Endothelial cell of umbilical vein (primary cell): ENCODE data around the gene BMPR1B. TPM values are rescaled to one million over a fixed set of nuclear protein-coding genes. Genes with fewer than 3 reads are reported as not detected.

Experiments
- BruUV-seq: library from RNA; stranded (reverse); fragments of 400-500 nt; replicated peaks from 2 replicates; lab custom pipeline; 2021; lab: Mats Ljungman, UMichigan
- CTCF ChIA-PET: fragments of 300-600, 350-600 bp; sonication (Branson Sonifier 250); formaldehyde crosslinking; loops from one replicate; lab custom pipeline; 2021; ENCODE audit warnings: antibody characterized with exemption, inconsistent platforms; lab: Charles Lee
- POLR2A ChIA-PET: fragments of 300-600, 350-600 bp; sonication (Branson Sonifier 250); formaldehyde crosslinking; loops from one replicate; lab custom pipeline; 2021; ENCODE audit warnings: antibody characterized with exemption, inconsistent platforms; lab: Charles Lee
- DNase-seq: peaks from one replicate; pipeline ENCODE4 v3.0.0-alpha.2; 2011; ENCODE audit warnings: low read depth, low spot score
- FAIRE-seq: peaks from 2 replicates; lab custom pipeline; 2011; peaks lifted over from hg19 to GRCh38; lab: Jason Lieb, UNC
- H2AFZ ChIP-seq: 2 replicates; pipeline ENCODE4 v1.6.0; 2012; ENCODE audit warnings: low read depth, low read length, control low read depth, inconsistent platforms
- H3K27ac ChIP-seq: 2 replicates; pipeline ENCODE4 v1.5.1; 2011; ENCODE audit warnings: low read depth, mild to moderate bottlenecking, control low read depth, low read length, moderate library complexity; ENCODE audit not compliant: insufficient read depth
- H3K27me3 ChIP-seq, 2 experiments: 2 replicates each; pipeline versions ENCODE4 v1.6.0 to v1.6.1; 2011; ENCODE audit warnings: low read length in 2 of 2, mixed read lengths in 1 of 2; ENCODE audit not compliant: control insufficient read depth in 2 of 2, insufficient read depth in 2 of 2
- H3K36me3 ChIP-seq, 2 experiments: 2 replicates in 1 of 2; 3 replicates in 1 of 2; pipeline ENCODE4 v1.5.1; 2011; ENCODE audit warnings: low read length in 2 of 2, mild to moderate bottlenecking in 1 of 2, moderate library complexity in 1 of 2; ENCODE audit not compliant: control insufficient read depth in 2 of 2, insufficient read depth in 2 of 2; ENCODE audit errors: extremely low read depth in 1 of 2
- H3K4me1 ChIP-seq: 3 replicates; pipeline ENCODE4 v1.5.1; 2011; ENCODE audit warnings: mild to moderate bottlenecking, low read length; ENCODE audit not compliant: control insufficient read depth, insufficient read depth; ENCODE audit errors: extremely low read depth
- H3K4me2 ChIP-seq: 2 replicates; pipeline ENCODE4 v1.6.1; 2011; ENCODE audit warnings: low read length, control low read depth, mixed read lengths; ENCODE audit not compliant: insufficient read depth
- H3K4me3 ChIP-seq, 3 experiments: fragments of 200-600 bp in 1 of 3; sonication (generic), shearing (Covaris generic) in 1 of 3; replicated peaks in 1 of 3; 2 replicates each; pipeline ENCODE4 v1.5.1; 2011 to 2016; ENCODE audit warnings: control low read depth in 3 of 3, low read length in 3 of 3, mild to moderate bottlenecking in 2 of 3, inconsistent platforms in 1 of 3, low read depth in 1 of 3, moderate library complexity in 1 of 3; ENCODE audit not compliant: insufficient read depth in 1 of 3
- H3K79me2 ChIP-seq: 2 replicates; pipeline ENCODE4 v1.6.0; 2012; ENCODE audit warnings: low read length, inconsistent platforms; ENCODE audit not compliant: control insufficient read depth, insufficient read depth
- H3K9ac ChIP-seq: replicated peaks from 2 replicates; pipeline ENCODE3; 2011; ENCODE audit warnings: low read length, control low read depth; ENCODE audit not compliant: insufficient read depth; ENCODE audit errors: extremely low read depth
- H3K9me1 ChIP-seq: replicated peaks from 3 replicates; pipeline ENCODE4 v1.6.0; 2011; ENCODE audit warnings: mild to moderate bottlenecking, low read length; ENCODE audit not compliant: control insufficient read depth, insufficient read depth; ENCODE audit errors: extremely low read depth
- H3K9me3 ChIP-seq: replicated peaks from 2 replicates; pipeline ENCODE4 v1.5.1; 2012; ENCODE audit warnings: low read length, inconsistent platforms; ENCODE audit not compliant: control insufficient read depth, insufficient read depth
- H4K20me1 ChIP-seq: replicated peaks from 2 replicates; pipeline ENCODE3; 2011; ENCODE audit warnings: mild to moderate bottlenecking, low read length; ENCODE audit not compliant: control insufficient read depth, insufficient read depth; ENCODE audit errors: extremely low read depth
- EZH2 ChIP-seq: IDR thresholded peaks from 2 replicates; pipeline ENCODE4 v1.6.1; 2012; ENCODE audit warnings: borderline replicate concordance, low read depth, mild to moderate bottlenecking, moderate library complexity, low read length, inconsistent platforms; ENCODE audit not compliant: severe bottlenecking
- FOS ChIP-seq: IDR thresholded peaks from 2 replicates; pipeline ENCODE4 v1.6.1; 2011; ENCODE audit warnings: mild to moderate bottlenecking, low read length, moderate library complexity, borderline replicate concordance; ENCODE audit not compliant: insufficient read depth
- GATA2 ChIP-seq: IDR thresholded peaks from 2 replicates; pipeline ENCODE4 v1.7.0; 2011; ENCODE audit warnings: low read depth, mild to moderate bottlenecking, moderate library complexity, mixed read lengths, low read length; ENCODE audit not compliant: insufficient read length, insufficient read depth
- JUN ChIP-seq: IDR thresholded peaks from 2 replicates; pipeline ENCODE4 v1.6.1; 2011; ENCODE audit warnings: borderline replicate concordance, low read depth; ENCODE audit not compliant: insufficient read length, insufficient read depth
- MYC ChIP-seq: IDR thresholded peaks from one replicate; pipeline ENCODE4 v1.6.1; 2011; ENCODE audit warnings: mild to moderate bottlenecking, low read depth, low read length
- POLR2A ChIP-seq: IDR thresholded peaks from 2 replicates; pipeline ENCODE4 v1.6.1; 2012; ENCODE audit warnings: low read depth, mild to moderate bottlenecking, control low read depth, low read length
- POLR2AphosphoS5 ChIP-seq: IDR thresholded peaks from 2 replicates; pipeline ENCODE4 v1.6.1; 2012; ENCODE audit warnings: low read depth, mild to moderate bottlenecking, control low read depth, low read length, moderate library complexity; ENCODE audit not compliant: insufficient read depth
- dilution Hi-C: fragments of 300-500 bp; cut with MboI; formaldehyde crosslinking; loops from one replicate; pipeline ENCODE4 v1.15.0; 2019; ENCODE audit warnings: low sequenced_read_pairs; ENCODE audit not compliant: extremely low pct_ligation_motif_present
- intact Hi-C: fragments of 100-400 bp; cut with micrococcal nuclease; formaldehyde crosslinking; loops from one replicate; pipeline ENCODE4 v1.10.0; 2022
- polyA plus RNA-seq, 4 experiments: library from polyadenylated mRNA; depleted of rRNA in 3 of 4; stranded (reverse) in 3 of 4; unstranded in 1 of 4; fragments of >200 nt; gene quantifications; 2 replicates each; pipeline versions ENCODE4 v1.2.1 to v1.2.3, GENCODE V29; 2011 to 2012; ENCODE audit warnings: missing spikeins in 1 of 4
- total RNA-seq: library from RNA; stranded (reverse); gene quantifications from 2 replicates; pipeline ENCODE4 v1.2.3, GENCODE V29; 2021
- TF ChIP-seq, protein P1 (sequence below), 2 donors: IDR thresholded peaks; 1 replicate in 1 of 2; 2 replicates in 1 of 2; pipeline ENCODE4 v1.5.1; 2011; ENCODE audit warnings: low read length in 2 of 2, mild to moderate bottlenecking in 2 of 2, moderate library complexity in 2 of 2, control low read depth in 1 of 2, inconsistent platforms in 1 of 2, low read depth in 1 of 2; ENCODE audit not compliant: insufficient read depth in 1 of 2; ENCODE audit errors: extremely low read depth in 1 of 2
- TF ChIP-seq, protein P2 (sequence below): IDR thresholded peaks from 2 replicates; pipeline ENCODE4 v1.6.1; 2011; ENCODE audit not compliant: insufficient read depth, insufficient read length

The BMPR1B gene
- total and polyA plus RNA-seq, 2 donors (not counting 3 experiments of a cell fraction or from before 2014, with no cell fraction given) = 0.28 to 2.1 TPM

DNA sequence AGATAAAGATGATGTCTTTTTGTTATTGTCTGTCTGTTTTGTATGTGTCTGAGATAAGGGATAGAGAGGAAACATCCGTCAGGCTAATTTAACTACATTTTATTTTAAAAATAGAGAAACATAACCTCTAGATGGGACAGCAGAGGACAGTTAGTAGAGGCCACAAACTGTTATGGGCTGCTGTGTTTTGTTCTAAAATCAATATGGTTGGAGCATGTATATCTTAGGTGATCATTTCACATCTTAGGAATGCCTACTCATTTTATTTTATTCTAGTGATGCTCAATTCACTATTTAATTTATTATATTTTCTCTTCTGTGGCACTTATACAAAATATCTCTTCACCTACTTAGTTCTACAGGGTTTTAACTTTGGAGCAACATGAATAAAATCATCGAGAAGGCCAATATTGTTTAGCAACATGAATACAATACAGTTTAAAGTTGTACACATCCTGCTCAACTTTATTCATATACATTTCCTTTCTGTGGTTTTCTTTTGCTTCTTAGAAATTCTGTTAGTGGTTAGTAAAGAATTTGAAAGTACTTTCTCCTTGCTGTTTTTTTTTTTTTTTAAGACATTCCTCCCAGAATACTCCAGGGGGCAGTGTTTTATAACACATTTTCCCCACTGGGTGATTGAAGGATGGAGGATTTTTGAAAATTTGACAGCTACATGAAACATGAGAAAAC, 398.1 kb downstream of the BMPR1B start:
- no peaks in the 10 kb centered on the region for H3K79me2 ChIP-seq
- no peak overlapping the region for H2AFZ ChIP-seq
- no peaks in the 10 kb centered on the region for H3K9me3 ChIP-seq
- FAIRE-seq (peak; percentile 82), DNase-seq (peak; percentile 52)
- no peaks in the 10 kb centered on the region for H3K4me1 ChIP-seq
- CTCF ChIA-PET = interaction anchor here (0.6 to 1.7 kb wide), 34 partner anchors 9 to 1999 kb away, joined by 3 to 18 read pairs (median 4); no protein-coding TSS in a partner anchor
- intact Hi-C loops (loop anchor here (5.0 to 10.0 kb wide), 2 partner anchors 609 to 1996 kb away; no protein-coding TSS in a partner anchor), dilution Hi-C loops (no loop called here)
- H3K27me3 ChIP-seq = no peaks in the 10 kb centered on the region
- no peaks in the 10 kb centered on the region for H3K36me3 ChIP-seq
- no peak overlapping the region for H3K4me3 ChIP-seq
- TF ChIP-seq POLR2A (no peak), MYC (no peak)
- TF ChIP-seq, protein P1, sequence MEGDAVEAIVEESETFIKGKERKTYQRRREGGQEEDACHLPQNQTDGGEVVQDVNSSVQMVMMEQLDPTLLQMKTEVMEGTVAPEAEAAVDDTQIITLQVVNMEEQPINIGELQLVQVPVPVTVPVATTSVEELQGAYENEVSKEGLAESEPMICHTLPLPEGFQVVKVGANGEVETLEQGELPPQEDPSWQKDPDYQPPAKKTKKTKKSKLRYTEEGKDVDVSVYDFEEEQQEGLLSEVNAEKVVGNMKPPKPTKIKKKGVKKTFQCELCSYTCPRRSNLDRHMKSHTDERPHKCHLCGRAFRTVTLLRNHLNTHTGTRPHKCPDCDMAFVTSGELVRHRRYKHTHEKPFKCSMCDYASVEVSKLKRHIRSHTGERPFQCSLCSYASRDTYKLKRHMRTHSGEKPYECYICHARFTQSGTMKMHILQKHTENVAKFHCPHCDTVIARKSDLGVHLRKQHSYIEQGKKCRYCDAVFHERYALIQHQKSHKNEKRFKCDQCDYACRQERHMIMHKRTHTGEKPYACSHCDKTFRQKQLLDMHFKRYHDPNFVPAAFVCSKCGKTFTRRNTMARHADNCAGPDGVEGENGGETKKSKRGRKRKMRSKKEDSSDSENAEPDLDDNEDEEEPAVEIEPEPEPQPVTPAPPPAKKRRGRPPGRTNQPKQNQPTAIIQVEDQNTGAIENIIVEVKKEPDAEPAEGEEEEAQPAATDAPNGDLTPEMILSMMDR (IDR thresholded peaks at IDR 0.05; ENCODE audit: extremely low read depth in 1 of 2, insufficient read depth in 1 of 2, low read depth in 1 of 2, low read length in 2 of 2) = peak; percentile 40 to 43
- no peaks in the 10 kb centered on the region for H3K9me1 ChIP-seq
- no peak overlapping the region for H3K27ac ChIP-seq
- no peaks in the 10 kb centered on the region for H4K20me1 ChIP-seq
- no peak overlapping the region for H3K9ac ChIP-seq
- no peak overlapping the region for H3K4me2 ChIP-seq
- POLR2A ChIA-PET = no interaction called here
- no TSS peak for BruUV-seq

DNA sequence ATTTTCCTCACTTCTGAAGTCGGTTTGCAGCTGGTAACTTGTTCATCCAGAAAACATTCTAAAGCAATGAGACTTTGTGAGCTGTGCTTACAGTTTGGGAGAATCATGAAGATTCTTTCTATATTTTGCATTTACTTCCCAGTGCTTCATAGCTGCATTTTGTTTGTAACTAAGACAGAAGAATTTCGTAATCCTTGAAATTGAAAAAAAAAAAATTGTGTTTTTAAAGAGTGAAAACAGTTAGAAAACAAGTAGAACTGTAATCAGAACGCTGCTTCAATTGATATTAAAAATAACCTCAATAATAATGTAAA, 398.7 kb downstream of the BMPR1B start:
- no peak overlapping the region for H3K4me2 ChIP-seq

More for the DNA sequence above, 398.7 kb downstream of the BMPR1B start:
- H4K20me1 ChIP-seq = no peaks in the 10 kb centered on the region
- ChIA-PET CTCF (interaction anchor here (0.6 to 1.7 kb wide), 33 partner anchors 9 to 1998 kb away, joined by 3 to 18 read pairs (median 4); no protein-coding TSS in a partner anchor), POLR2A (no interaction called here)
- BruUV-seq = no TSS peak
- no peaks in the 10 kb centered on the region for H3K9me3 ChIP-seq
- intact Hi-C loops = loop anchor here (5.0 to 10.0 kb wide), 2 partner anchors 608 to 1996 kb away; no protein-coding TSS in a partner anchor
- no peak overlapping the region for H2AFZ ChIP-seq
- no peaks in the 10 kb centered on the region for H3K4me1 ChIP-seq
- no peaks in the 10 kb centered on the region for H3K27me3 ChIP-seq
- no peak for TF ChIP-seq EZH2
- no peak for TF ChIP-seq JUN
- TF ChIP-seq, protein P2, sequence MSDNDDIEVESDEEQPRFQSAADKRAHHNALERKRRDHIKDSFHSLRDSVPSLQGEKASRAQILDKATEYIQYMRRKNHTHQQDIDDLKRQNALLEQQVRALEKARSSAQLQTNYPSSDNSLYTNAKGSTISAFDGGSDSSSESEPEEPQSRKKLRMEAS = no peak
- no peak for TF ChIP-seq FOS
- no peak for TF ChIP-seq MYC
- TF ChIP-seq, protein P1 (IDR thresholded peaks at IDR 0.05; ENCODE audit: extremely low read depth in 1 of 2, insufficient read depth in 1 of 2, low read depth in 1 of 2, low read length in 2 of 2) = no peak
- no peak for TF ChIP-seq GATA2
- TF ChIP-seq POLR2A = no peak
- TF ChIP-seq POLR2AphosphoS5 = no peak
- DNase-seq (no peak), FAIRE-seq (no peak)
- H3K9me1 ChIP-seq = no peaks in the 10 kb centered on the region
- H3K27ac ChIP-seq = no peak overlapping the region
- H3K9ac ChIP-seq = no peak overlapping the region
- no peaks in the 10 kb centered on the region for H3K36me3 ChIP-seq
- no peaks in the 10 kb centered on the region for H3K79me2 ChIP-seq
- dilution Hi-C loops = no loop called here
- H3K4me3 ChIP-seq = no peak overlapping the region
